GM12878 (cell line): ENCODE results near the gene SUPT3H. TPM values are rescaled to one million over a fixed set of nuclear protein-coding genes. Genes with fewer than 3 reads are reported as not detected.

Source experiments
- CBFB ChIP-seq: IDR thresholded peaks from 2 replicates; pipeline ENCODE4 v1.6.1; 2016; ENCODE audit warnings: antibody characterized with exemption, low read depth
- E4F1 ChIP-seq: fragments of 450-650 bp; IDR thresholded peaks from 2 replicates; pipeline ENCODE4 v1.6.1; 2018; ENCODE audit warnings: borderline replicate concordance, mild to moderate bottlenecking; ENCODE audit not compliant: partially characterized antibody
- PAX5 ChIP-seq: IDR thresholded peaks from 2 replicates; pipeline ENCODE4 v1.6.1; 2011; ENCODE audit warnings: low read depth, low read length, borderline replicate concordance
- PRDM15 ChIP-seq: fragments of 450-650 bp; formaldehyde crosslinking; IDR thresholded peaks from 2 replicates; pipeline ENCODE4 v1.4.0; 2020; ENCODE audit warnings: mild to moderate bottlenecking, moderate library complexity
- USF1 ChIP-seq: IDR thresholded peaks from 2 replicates; pipeline ENCODE4 v1.6.1; 2011; ENCODE audit warnings: borderline replicate concordance, low read depth, mild to moderate bottlenecking, moderate library complexity, mixed read lengths, low read length; ENCODE audit not compliant: insufficient read depth; ENCODE audit errors: extremely low read length
- ZBTB4 ChIP-seq: fragments of 450-650 bp; formaldehyde crosslinking; IDR thresholded peaks from 2 replicates; pipeline ENCODE4 v1.4.0; 2022; ENCODE audit warnings: mild to moderate bottlenecking, moderate library complexity
- polyA plus RNA-seq, 11 experiments: library from polyadenylated mRNA; depleted of rRNA in 4 of 11; unstranded in 6 of 11; stranded (reverse) in 5 of 11; fragments of >200 nt; fragmentation: Nextera tagmentation in 4 of 11; fragmentation: Illumina TruSeq in 1 of 11; extraction: Ambion mirVana in 4 of 11; extraction: Trizol in 1 of 11; gene quantifications; 1 replicate in 1 of 11; 2 replicates in 10 of 11; pipeline versions ENCODE4 v1.2.1 to v1.2.3, GENCODE V29; 2011 to 2016; ENCODE audit warnings: inconsistent platforms in 2 of 11, missing spikeins in 2 of 11, low read depth in 1 of 11
- total RNA-seq, 4 experiments: library from RNA; depleted of rRNA in 3 of 4; stranded (reverse); fragments of >200 nt in 3 of 4; fragmentation: Illumina TruSeq in 1 of 4; extraction: Trizol in 1 of 4; gene quantifications; 2 replicates each; pipeline versions ENCODE4 v1.2.1 to v1.2.3, GENCODE V29; 2013 to 2021

Gene SUPT3H
- total and polyA plus RNA-seq, 10 of the 15 experiments (the other 5 are each of a cell fraction or from before 2014, with no cell fraction given) = 0.51 to 3.7 (median 2.0) TPM

- no peak for TF ChIP-seq ZBTB4 (CRISPR knock-in tag)
- no peak for TF ChIP-seq CBFB
- TF ChIP-seq PAX5 = no peak
- no peak for TF ChIP-seq PRDM15 (CRISPR knock-in tag)
- no peak for TF ChIP-seq E4F1
- TF ChIP-seq USF1 = no peak
- TF ChIP-seq, all 136 proteins: peak for 0
Observed at GRCh38 chr6:45036103-45036502, 341.6 kb downstream of the SUPT3H start (continued).
